Fibroblast of mammary gland (primary cell): ENCODE results near the gene RNF208.

Experiments used
- DNase-seq: peaks from one replicate; pipeline ENCODE4 v3.0.0-alpha.2; 2010; ENCODE audit warnings: low read depth
- H3K4me3 ChIP-seq: 2 replicates; pipeline ENCODE4 v1.5.1; 2011; ENCODE audit warnings: low read depth, mild to moderate bottlenecking, low read length, moderate library complexity; ENCODE audit not compliant: control insufficient read depth
- TF ChIP-seq, protein P1 (sequence below): conservative IDR thresholded peaks from 2 replicates; pipeline ENCODE4 v1.5.1; 2011; ENCODE audit warnings: low read depth, low read length, inconsistent platforms; ENCODE audit not compliant: control insufficient read depth, insufficient read depth

The RNF208 gene

GRCh38 chr9:137224830-137225694, 3.0 kb upstream of the RNF208 start, which contains the start of gene CYSRT1:
Gene CYSRT1 (plus strand): TSS chr9:137225174. CDS start chr9:137225622, 448 bp downstream.
- H3K4me3 ChIP-seq = peak within 1 kb of the TSS; percentile 62
- TF ChIP-seq, protein P1, sequence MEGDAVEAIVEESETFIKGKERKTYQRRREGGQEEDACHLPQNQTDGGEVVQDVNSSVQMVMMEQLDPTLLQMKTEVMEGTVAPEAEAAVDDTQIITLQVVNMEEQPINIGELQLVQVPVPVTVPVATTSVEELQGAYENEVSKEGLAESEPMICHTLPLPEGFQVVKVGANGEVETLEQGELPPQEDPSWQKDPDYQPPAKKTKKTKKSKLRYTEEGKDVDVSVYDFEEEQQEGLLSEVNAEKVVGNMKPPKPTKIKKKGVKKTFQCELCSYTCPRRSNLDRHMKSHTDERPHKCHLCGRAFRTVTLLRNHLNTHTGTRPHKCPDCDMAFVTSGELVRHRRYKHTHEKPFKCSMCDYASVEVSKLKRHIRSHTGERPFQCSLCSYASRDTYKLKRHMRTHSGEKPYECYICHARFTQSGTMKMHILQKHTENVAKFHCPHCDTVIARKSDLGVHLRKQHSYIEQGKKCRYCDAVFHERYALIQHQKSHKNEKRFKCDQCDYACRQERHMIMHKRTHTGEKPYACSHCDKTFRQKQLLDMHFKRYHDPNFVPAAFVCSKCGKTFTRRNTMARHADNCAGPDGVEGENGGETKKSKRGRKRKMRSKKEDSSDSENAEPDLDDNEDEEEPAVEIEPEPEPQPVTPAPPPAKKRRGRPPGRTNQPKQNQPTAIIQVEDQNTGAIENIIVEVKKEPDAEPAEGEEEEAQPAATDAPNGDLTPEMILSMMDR = no peak
- no peak for DNase-seq

DNA sequence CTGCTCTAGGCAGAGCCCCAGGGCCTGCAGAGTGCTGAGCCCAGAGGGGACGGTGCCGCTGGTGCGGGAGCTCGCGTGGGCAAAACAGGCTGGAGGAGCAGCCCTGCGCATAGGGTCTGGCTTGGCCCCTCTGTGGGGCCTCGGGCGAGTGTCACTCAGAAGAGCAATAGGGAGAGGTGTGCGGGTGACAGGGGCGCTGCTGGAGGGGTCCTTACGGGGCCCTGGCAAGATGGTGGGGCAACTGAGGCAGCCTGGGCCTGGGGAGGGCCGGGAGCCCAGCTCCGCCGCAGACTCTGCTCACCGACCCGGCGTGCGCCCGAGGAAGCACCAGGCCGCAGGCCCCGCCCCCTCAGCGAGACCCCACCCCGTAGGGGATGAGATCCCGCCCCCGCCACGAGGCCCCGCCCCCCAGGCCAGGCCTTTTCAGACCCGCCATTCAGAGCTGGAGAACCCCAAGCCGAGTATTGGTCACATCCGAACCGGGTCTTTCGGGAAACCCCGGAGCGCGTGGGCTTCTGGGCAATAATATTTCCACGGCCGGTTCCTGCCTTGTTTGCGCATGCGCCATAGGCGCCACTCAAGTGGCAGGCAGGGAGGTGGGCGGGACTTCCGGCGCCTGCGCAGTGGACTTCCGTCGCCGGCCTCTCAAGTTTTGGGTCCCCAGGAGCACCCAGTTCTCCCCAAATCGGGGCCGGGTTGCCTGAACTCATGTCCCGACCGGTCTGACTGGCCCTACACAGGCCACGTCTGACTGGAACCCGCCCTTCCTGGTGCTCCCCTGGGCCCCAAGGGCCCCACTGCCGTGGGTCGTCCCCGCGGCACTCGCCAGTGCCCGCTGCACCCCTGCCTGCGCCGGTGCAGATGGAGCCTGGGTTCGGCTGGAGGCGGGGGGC, 1.3 kb upstream of the RNF208 start:
- DNase-seq = peak; percentile 97
- TF ChIP-seq, protein P1 = no peak
- H3K4me3 ChIP-seq = peak overlapping the region; percentile 62

DNA sequence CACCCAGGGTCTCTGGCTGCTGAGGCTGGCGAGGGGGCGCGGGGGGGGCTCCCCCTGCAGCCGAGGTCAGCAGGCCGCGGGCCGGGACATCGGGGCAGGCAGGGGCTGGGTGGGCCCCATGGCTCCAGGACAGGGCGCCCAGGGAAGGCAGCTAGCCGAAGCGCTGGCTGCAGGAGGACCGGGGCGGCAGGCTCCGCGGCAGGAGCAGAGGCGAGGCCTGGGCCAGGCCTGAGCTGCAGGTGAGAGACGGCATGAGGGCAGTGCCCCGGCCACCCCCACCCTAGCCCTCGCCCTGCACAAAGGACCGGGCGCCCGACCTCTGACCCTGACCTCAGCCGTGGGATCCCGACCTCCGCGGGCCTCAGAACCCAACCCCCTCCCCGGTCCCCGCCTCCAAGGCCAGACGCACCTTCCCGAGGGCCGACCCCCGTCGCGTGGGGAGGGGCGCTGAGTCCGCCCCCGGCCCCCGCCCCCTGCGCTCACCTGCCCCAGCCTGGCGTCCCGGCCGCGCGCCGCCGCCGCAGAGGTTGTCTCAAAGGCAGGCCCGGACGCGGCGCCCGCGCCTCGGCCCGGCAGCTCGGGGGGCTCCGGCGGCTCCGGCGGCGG, 431 bp downstream of the RNF208 start:
- TF ChIP-seq, protein P1 = no peak
- H3K4me3 ChIP-seq = no peak overlapping the region
- no peak for DNase-seq

GRCh38 chr9:137221095-137221505, 940 bp downstream of the RNF208 start:
- no peak for DNase-seq
- no peak overlapping the region for H3K4me3 ChIP-seq
- TF ChIP-seq, protein P1 = no peak

GRCh38 chr9:137220317-137221094, 1.5 kb downstream of the RNF208 start:
- TF ChIP-seq, protein P1 = no peak
- no peak for DNase-seq

More at GRCh38 chr9:137220317-137221094, 1.5 kb downstream of the RNF208 start:
- H3K4me3 ChIP-seq = no peak overlapping the region
